HCT116 (cell line): ENCODE data around the gene BARX1. TPM values are rescaled to one million over a fixed set of nuclear protein-coding genes. Genes with fewer than 3 reads are reported as not detected.

ENCODE experiments used
- ATAC-seq: fragments of 200-7000 bp; cut with Tn5 transposase; 2 replicates; pipeline ENCODE4 v1.9.1; 2020; ENCODE audit warnings: mild to moderate bottlenecking, moderate library complexity
- BruUV-seq: library from RNA; stranded (reverse); fragments of 400-500 nt; replicated peaks from 2 replicates; lab custom pipeline; 2021; lab: Mats Ljungman, UMichigan
- CTCF ChIA-PET: fragments of 300-600 bp; sonication (Branson Sonifier 250); formaldehyde crosslinking; loops from one replicate; lab custom pipeline; 2021; ENCODE audit warnings: antibody characterized with exemption; lab: Charles Lee
- POLR2A ChIA-PET: fragments of 300-600, 350-600 bp; sonication (Branson Sonifier 250); formaldehyde crosslinking; loops from one replicate; lab custom pipeline; 2021; ENCODE audit warnings: antibody characterized with exemption; lab: Charles Lee
- RAD21 ChIA-PET, 2 experiments: fragments of 300-600 bp; sonication (Branson Sonifier 250); formaldehyde crosslinking; loops; one replicate each; lab custom pipeline; 2023; ENCODE audit warnings: low total read pairs in 2 of 2; ENCODE audit not compliant: uncharacterized antibody in 2 of 2, unreplicated experiment in 2 of 2, low non-redundant PET in 1 of 2; lab: Charles Lee
- DNase-seq: peaks from one replicate; pipeline ENCODE4 v3.0.0-alpha.2; 2010; ENCODE audit warnings: low read depth, low spot score
- H2AFZ ChIP-seq: fragments of 200-600 bp; shearing (Covaris generic), sonication (generic); 2 replicates; pipeline ENCODE4 v1.6.1; 2017; ENCODE audit warnings: low read depth, mixed run types, mixed read lengths, antibody characterized with exemption, low read length; ENCODE audit not compliant: poor library complexity, severe bottlenecking
- H3K27ac ChIP-seq: 2 replicates; pipeline ENCODE4 v1.5.1; 2012; ENCODE audit warnings: low read depth, low read length
- H3K27me3 ChIP-seq: fragments of 200-600 bp; sonication (generic); 2 replicates; pipeline ENCODE4 v1.6.1; 2016; ENCODE audit warnings: mixed run types, low read length, mixed read lengths; ENCODE audit not compliant: insufficient read depth
- H3K36me3 ChIP-seq, 2 experiments: fragments of 200-500 bp in 1 of 2; fragments of 200-600 bp in 1 of 2; sonication (Bioruptor generic) in 1 of 2; sonication (generic) in 1 of 2; 2 replicates each; pipeline versions ENCODE4 v1.5.1 to v1.6.1; 2014 to 2016; ENCODE audit warnings: low read length in 2 of 2, inconsistent platforms in 1 of 2, mixed read lengths in 1 of 2, mixed run types in 1 of 2; ENCODE audit not compliant: insufficient read depth in 2 of 2, control insufficient read depth in 1 of 2
- H3K4me1 ChIP-seq, 2 experiments: fragments of 200-600 bp in 1 of 2; sonication (generic) in 1 of 2; 2 replicates each; pipeline versions ENCODE4 v1.5.1 to v1.6.1; 2012 to 2017; ENCODE audit warnings: low read length in 2 of 2, inconsistent platforms in 1 of 2, mild to moderate bottlenecking in 1 of 2, mixed read lengths in 1 of 2, mixed run types in 1 of 2, moderate library complexity in 1 of 2; ENCODE audit not compliant: insufficient read depth in 2 of 2, control insufficient read depth in 1 of 2
- H3K4me2 ChIP-seq: fragments of 200-600 bp; sonication (generic); 2 replicates; pipeline ENCODE4 v1.6.1; 2017; ENCODE audit warnings: mixed run types, low read length, mixed read lengths
- H3K4me3 ChIP-seq, 2 experiments: fragments of 200-600 bp in 1 of 2; sonication (generic) in 1 of 2; replicated peaks in 1 of 2; 2 replicates each; pipeline ENCODE4 v1.5.1; 2011 to 2016; ENCODE audit warnings: low read length in 2 of 2, control low read depth in 1 of 2, low read depth in 1 of 2, mild to moderate bottlenecking in 1 of 2, mixed read lengths in 1 of 2, mixed run types in 1 of 2
- H3K79me2 ChIP-seq: fragments of 200-600 bp; sonication (generic); 2 replicates; pipeline ENCODE4 v1.6.1; 2017; ENCODE audit warnings: mild to moderate bottlenecking, mixed run types, low read length, moderate library complexity, mixed read lengths; ENCODE audit not compliant: insufficient read depth
- H3K9ac ChIP-seq: fragments of 200-600 bp; sonication (generic); 2 replicates; pipeline ENCODE4 v1.6.1; 2016; ENCODE audit warnings: low read length, mixed read lengths
- H3K9me2 ChIP-seq: fragments of 200-600 bp; sonication (generic), shearing (Covaris generic); 2 replicates; pipeline ENCODE4 v1.6.1; 2017; ENCODE audit warnings: mixed run types, mild to moderate bottlenecking, moderate library complexity; ENCODE audit not compliant: insufficient read depth
- H3K9me3 ChIP-seq, 2 experiments: fragments of 200-500 bp in 1 of 2; fragments of 200-600 bp in 1 of 2; sonication (Bioruptor generic) in 1 of 2; sonication (generic) in 1 of 2; 2 replicates each; pipeline ENCODE4 v1.6.1; 2014 to 2017; ENCODE audit warnings: low read length in 2 of 2, mixed read lengths in 2 of 2, inconsistent platforms in 1 of 2, low read depth in 1 of 2, mild to moderate bottlenecking in 1 of 2, mixed run types in 1 of 2, moderate library complexity in 1 of 2; ENCODE audit not compliant: control insufficient read depth in 1 of 2, insufficient read depth in 1 of 2
- H4K20me1 ChIP-seq: fragments of 200-600 bp; sonication (generic), shearing (Covaris generic); 2 replicates; pipeline ENCODE4 v1.6.1; 2017; ENCODE audit warnings: mixed run types, mild to moderate bottlenecking, moderate library complexity; ENCODE audit not compliant: insufficient read depth
- CEBPB ChIP-seq: IDR thresholded peaks from 2 replicates; pipeline ENCODE4 v1.6.1; 2012; ENCODE audit warnings: low read depth
- EGR1 ChIP-seq: IDR thresholded peaks from 2 replicates; pipeline ENCODE4 v1.6.1; 2012; ENCODE audit warnings: low read depth
- EZH2 ChIP-seq: fragments of 200-600 bp; sonication (generic); IDR thresholded peaks from 2 replicates; pipeline ENCODE4 v1.6.1; 2017; ENCODE audit warnings: antibody characterized with exemption, mixed run types
- EZH2phosphoT487 ChIP-seq: fragments of 200-600 bp; IDR thresholded peaks from 2 replicates; pipeline ENCODE4 v1.6.1; 2018; ENCODE audit warnings: antibody characterized with exemption, borderline replicate concordance
- JUND ChIP-seq: IDR thresholded peaks from 2 replicates; pipeline ENCODE4 v1.6.1; 2012
- POLR2AphosphoS5 ChIP-seq: IDR thresholded peaks from 2 replicates; pipeline ENCODE4 v1.6.1; 2011; ENCODE audit warnings: mild to moderate bottlenecking, low read depth, low read length, moderate library complexity
- RAD21 ChIP-seq: IDR thresholded peaks from 2 replicates; pipeline ENCODE4 v1.6.1; 2012; ENCODE audit warnings: low read depth, mild to moderate bottlenecking
- SIN3A ChIP-seq: IDR thresholded peaks from 2 replicates; pipeline ENCODE4 v1.6.1; 2012; ENCODE audit warnings: low read depth
- SRF ChIP-seq: IDR thresholded peaks from 2 replicates; pipeline ENCODE4 v1.6.1; 2012; ENCODE audit warnings: low read depth
- TCF7L2 ChIP-seq: IDR thresholded peaks from 2 replicates; pipeline ENCODE4 v1.7.0; 2011; ENCODE audit warnings: borderline replicate concordance, inconsistent platforms; ENCODE audit not compliant: insufficient read depth, insufficient read length; ENCODE audit errors: extremely low read depth
- YY1 ChIP-seq: IDR thresholded peaks from 2 replicates; pipeline ENCODE4 v1.6.1; 2011; ENCODE audit warnings: low read length, low read depth, moderate library complexity, mild to moderate bottlenecking; ENCODE audit not compliant: insufficient replicate concordance; ENCODE audit errors: extremely low read depth
- ZFX ChIP-seq: fragments of 450-650 bp; IDR thresholded peaks from 2 replicates; pipeline ENCODE4 v1.6.1; 2017
- intact Hi-C: fragments of 100-400 bp; cut with micrococcal nuclease; formaldehyde crosslinking; loops from 2 replicates; pipeline ENCODE4 v1.10.0; 2022
- total RNA-seq: library from RNA; stranded (reverse); gene quantifications from one replicate; pipeline ENCODE4 v1.2.1, GENCODE V29; 2021; ENCODE audit not compliant: unreplicated experiment
- TF ChIP-seq, protein P1 (sequence below): IDR thresholded peaks from 2 replicates; pipeline ENCODE4 v1.6.1; 2011; ENCODE audit warnings: mild to moderate bottlenecking, low read length, moderate library complexity; ENCODE audit not compliant: insufficient replicate concordance; ENCODE audit errors: extremely low read depth
- TF ChIP-seq, protein P2 (sequence below): IDR thresholded peaks from 2 replicates; pipeline ENCODE4 v1.6.1; 2012; ENCODE audit warnings: low read depth
- TF ChIP-seq, protein P3 (sequence below), 3 experiments: fragments of 200-600 bp in 1 of 3; sonication (generic) in 1 of 3; IDR thresholded peaks in 2 of 3; conservative IDR thresholded peaks in 1 of 3; 2 replicates each; pipeline ENCODE4 v1.5.1; 2012 to 2017; ENCODE audit warnings: low read depth in 2 of 3, low read length in 2 of 3, antibody characterized with exemption in 1 of 3, borderline replicate concordance in 1 of 3, control low read depth in 1 of 3, mild to moderate bottlenecking in 1 of 3, mixed read lengths in 1 of 3, mixed run types in 1 of 3, moderate library complexity in 1 of 3; ENCODE audit not compliant: insufficient read depth in 1 of 3
- TF ChIP-seq, protein P4 (sequence below): IDR thresholded peaks from 2 replicates; pipeline ENCODE4 v1.6.1; 2012
- TF ChIP-seq, protein P5 (sequence below): IDR thresholded peaks from 2 replicates; pipeline ENCODE4 v1.6.1; 2012

The BARX1 gene
- total RNA-seq, 1 experiment from 2014 or later = not detected

DNA sequence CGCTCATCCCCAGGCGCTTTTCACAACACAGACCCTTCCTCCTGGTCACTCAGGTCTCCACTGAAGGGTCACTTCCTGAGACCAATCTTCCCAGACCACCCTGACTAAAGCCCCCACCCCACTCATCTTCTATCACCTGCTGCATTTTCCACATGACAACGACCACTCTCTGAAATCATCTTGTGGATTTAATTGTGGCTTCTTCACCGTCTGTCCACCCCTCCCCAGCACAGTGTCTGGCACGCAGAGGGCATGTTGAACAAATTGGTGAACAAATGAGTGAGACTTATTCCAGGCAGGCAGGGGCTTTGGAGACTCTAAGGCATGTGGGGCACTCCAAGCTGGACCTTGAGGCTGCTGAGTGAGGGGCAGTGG lies 8.8 kb downstream of the BARX1 start:
- no peak overlapping the region for H3K9ac ChIP-seq
- ChIA-PET POLR2A (no interaction called here), CTCF (no interaction called here), RAD21 (no interaction called here)
- H2AFZ ChIP-seq = no peak overlapping the region
- no peaks in the 10 kb centered on the region for H4K20me1 ChIP-seq
- peaks cover 8% of the 10 kb centered on the region for H3K27me3 ChIP-seq
- no peak overlapping the region for H3K27ac ChIP-seq
- H3K9me3 ChIP-seq = no peaks in the 10 kb centered on the region
- H3K4me2 ChIP-seq = no peak overlapping the region
- no TSS peak for BruUV-seq
- ATAC-seq (no peak), DNase-seq (no peak)
- peaks cover 0 to 11% of the 10 kb centered on the region in 2 experiments; a peak in 3 of 4 replicates for H3K4me1 ChIP-seq
- H3K4me3 ChIP-seq = no peak overlapping the region
- H3K9me2 ChIP-seq = no peaks in the 10 kb centered on the region
- H3K79me2 ChIP-seq = no peaks in the 10 kb centered on the region
- intact Hi-C loops = no loop called here
- TF ChIP-seq TCF7L2 = no peak
- no peak for TF ChIP-seq POLR2AphosphoS5
- no peak for TF ChIP-seq JUND
- TF ChIP-seq EGR1 = no peak
- no peak for TF ChIP-seq YY1
- no peak for TF ChIP-seq SRF
- TF ChIP-seq ZFX = no peak
- no peak for TF ChIP-seq EZH2
- TF ChIP-seq, protein P1, sequence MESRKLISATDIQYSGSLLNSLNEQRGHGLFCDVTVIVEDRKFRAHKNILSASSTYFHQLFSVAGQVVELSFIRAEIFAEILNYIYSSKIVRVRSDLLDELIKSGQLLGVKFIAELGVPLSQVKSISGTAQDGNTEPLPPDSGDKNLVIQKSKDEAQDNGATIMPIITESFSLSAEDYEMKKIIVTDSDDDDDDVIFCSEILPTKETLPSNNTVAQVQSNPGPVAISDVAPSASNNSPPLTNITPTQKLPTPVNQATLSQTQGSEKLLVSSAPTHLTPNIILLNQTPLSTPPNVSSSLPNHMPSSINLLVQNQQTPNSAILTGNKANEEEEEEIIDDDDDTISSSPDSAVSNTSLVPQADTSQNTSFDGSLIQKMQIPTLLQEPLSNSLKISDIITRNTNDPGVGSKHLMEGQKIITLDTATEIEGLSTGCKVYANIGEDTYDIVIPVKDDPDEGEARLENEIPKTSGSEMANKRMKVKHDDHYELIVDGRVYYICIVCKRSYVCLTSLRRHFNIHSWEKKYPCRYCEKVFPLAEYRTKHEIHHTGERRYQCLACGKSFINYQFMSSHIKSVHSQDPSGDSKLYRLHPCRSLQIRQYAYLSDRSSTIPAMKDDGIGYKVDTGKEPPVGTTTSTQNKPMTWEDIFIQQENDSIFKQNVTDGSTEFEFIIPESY = no peak
- no peak for TF ChIP-seq EZH2phosphoT487
- TF ChIP-seq, protein P2, sequence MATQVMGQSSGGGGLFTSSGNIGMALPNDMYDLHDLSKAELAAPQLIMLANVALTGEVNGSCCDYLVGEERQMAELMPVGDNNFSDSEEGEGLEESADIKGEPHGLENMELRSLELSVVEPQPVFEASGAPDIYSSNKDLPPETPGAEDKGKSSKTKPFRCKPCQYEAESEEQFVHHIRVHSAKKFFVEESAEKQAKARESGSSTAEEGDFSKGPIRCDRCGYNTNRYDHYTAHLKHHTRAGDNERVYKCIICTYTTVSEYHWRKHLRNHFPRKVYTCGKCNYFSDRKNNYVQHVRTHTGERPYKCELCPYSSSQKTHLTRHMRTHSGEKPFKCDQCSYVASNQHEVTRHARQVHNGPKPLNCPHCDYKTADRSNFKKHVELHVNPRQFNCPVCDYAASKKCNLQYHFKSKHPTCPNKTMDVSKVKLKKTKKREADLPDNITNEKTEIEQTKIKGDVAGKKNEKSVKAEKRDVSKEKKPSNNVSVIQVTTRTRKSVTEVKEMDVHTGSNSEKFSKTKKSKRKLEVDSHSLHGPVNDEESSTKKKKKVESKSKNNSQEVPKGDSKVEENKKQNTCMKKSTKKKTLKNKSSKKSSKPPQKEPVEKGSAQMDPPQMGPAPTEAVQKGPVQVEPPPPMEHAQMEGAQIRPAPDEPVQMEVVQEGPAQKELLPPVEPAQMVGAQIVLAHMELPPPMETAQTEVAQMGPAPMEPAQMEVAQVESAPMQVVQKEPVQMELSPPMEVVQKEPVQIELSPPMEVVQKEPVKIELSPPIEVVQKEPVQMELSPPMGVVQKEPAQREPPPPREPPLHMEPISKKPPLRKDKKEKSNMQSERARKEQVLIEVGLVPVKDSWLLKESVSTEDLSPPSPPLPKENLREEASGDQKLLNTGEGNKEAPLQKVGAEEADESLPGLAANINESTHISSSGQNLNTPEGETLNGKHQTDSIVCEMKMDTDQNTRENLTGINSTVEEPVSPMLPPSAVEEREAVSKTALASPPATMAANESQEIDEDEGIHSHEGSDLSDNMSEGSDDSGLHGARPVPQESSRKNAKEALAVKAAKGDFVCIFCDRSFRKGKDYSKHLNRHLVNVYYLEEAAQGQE = no peak
- TF ChIP-seq SIN3A = no peak
- TF ChIP-seq, protein P3, sequence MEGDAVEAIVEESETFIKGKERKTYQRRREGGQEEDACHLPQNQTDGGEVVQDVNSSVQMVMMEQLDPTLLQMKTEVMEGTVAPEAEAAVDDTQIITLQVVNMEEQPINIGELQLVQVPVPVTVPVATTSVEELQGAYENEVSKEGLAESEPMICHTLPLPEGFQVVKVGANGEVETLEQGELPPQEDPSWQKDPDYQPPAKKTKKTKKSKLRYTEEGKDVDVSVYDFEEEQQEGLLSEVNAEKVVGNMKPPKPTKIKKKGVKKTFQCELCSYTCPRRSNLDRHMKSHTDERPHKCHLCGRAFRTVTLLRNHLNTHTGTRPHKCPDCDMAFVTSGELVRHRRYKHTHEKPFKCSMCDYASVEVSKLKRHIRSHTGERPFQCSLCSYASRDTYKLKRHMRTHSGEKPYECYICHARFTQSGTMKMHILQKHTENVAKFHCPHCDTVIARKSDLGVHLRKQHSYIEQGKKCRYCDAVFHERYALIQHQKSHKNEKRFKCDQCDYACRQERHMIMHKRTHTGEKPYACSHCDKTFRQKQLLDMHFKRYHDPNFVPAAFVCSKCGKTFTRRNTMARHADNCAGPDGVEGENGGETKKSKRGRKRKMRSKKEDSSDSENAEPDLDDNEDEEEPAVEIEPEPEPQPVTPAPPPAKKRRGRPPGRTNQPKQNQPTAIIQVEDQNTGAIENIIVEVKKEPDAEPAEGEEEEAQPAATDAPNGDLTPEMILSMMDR (IDR thresholded peaks at IDR 0.05 in 2 of 3, conservative IDR thresholded peaks at IDR 0.05 in 1 of 3; ENCODE audit: borderline replicate concordance in 1 of 3, insufficient read depth in 1 of 3, low read depth in 2 of 3, low read length in 2 of 3) = no peak
- TF ChIP-seq, protein P4, sequence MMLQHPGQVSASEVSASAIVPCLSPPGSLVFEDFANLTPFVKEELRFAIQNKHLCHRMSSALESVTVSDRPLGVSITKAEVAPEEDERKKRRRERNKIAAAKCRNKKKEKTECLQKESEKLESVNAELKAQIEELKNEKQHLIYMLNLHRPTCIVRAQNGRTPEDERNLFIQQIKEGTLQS = no peak
- TF ChIP-seq, protein P5, sequence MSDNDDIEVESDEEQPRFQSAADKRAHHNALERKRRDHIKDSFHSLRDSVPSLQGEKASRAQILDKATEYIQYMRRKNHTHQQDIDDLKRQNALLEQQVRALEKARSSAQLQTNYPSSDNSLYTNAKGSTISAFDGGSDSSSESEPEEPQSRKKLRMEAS = no peak
- no peak for TF ChIP-seq RAD21
- no peak for TF ChIP-seq CEBPB
- no peaks in the 10 kb centered on the region for H3K36me3 ChIP-seq
